K562 (cell line): ENCODE results near the gene GLRA3. TPM values are rescaled to one million over a fixed set of nuclear protein-coding genes. Genes with fewer than 3 reads are reported as not detected.
"Not testable (repeated sequence)": the region's sequence is repeated elsewhere in the genome, so short reads cannot be mapped to it uniquely, and the experiment has no call there.

Experiments
- ATAC-seq: fragments of 200-7000 bp; cut with Tn5 transposase; 3 replicates; pipeline ENCODE4 v1.9.1; 2020; ENCODE audit warnings: moderate library complexity
- BruUV-seq: library from RNA; stranded (reverse); fragments of 400-500 nt; replicated peaks from 2 replicates; lab custom pipeline; 2021; lab: Mats Ljungman, UMichigan
- CTCF ChIA-PET: fragments of 300-600 bp; formaldehyde crosslinking; extraction: SDS; loops from one replicate; lab custom pipeline; 2021; ENCODE audit warnings: low intra/inter-chr PET ratio; lab: Yijun Ruan, JAX
- POLR2A ChIA-PET: fragments of 300-600, 350-650 bp; sonication (Branson Sonifier 250); formaldehyde crosslinking; extraction: SDS; loops from one replicate; lab custom pipeline; 2021; ENCODE audit warnings: antibody characterized with exemption, inconsistent platforms; lab: Yijun Ruan, JAX
- DNase-seq, 4 experiments: peaks; one replicate each; pipeline versions ENCODE4 v3.0.0 to v3.0.0-alpha.2; 2011 to 2018; ENCODE audit warnings: low spot score in 3 of 4, mixed read lengths in 3 of 4; ENCODE audit errors: extremely low read depth in 1 of 4
- FAIRE-seq: peaks from 2 replicates; lab custom pipeline; 2011; peaks lifted over from hg19 to GRCh38; lab: Jason Lieb, UNC
- H2AFZ ChIP-seq: 2 replicates; pipeline ENCODE4 v1.6.0; 2011; ENCODE audit warnings: low read depth, low read length, control low read depth, inconsistent platforms
- H3K27ac ChIP-seq: fragments of 200-600 bp; 3 replicates; pipeline ENCODE4 v1.8.0; 2011; ENCODE audit warnings: low read depth, mild to moderate bottlenecking, control low read depth, inconsistent platforms, low read length, moderate library complexity, mixed read lengths; ENCODE audit errors: extremely low read depth
- H3K27me3 ChIP-seq, 2 experiments: fragments of 300-600 bp in 1 of 2; 2 replicates in 1 of 2; 3 replicates in 1 of 2; pipeline versions ENCODE4 v1.6.0 to v1.8.0; 2011; ENCODE audit warnings: inconsistent platforms in 2 of 2, low read length in 2 of 2, mild to moderate bottlenecking in 1 of 2, mixed read lengths in 1 of 2, moderate library complexity in 1 of 2; ENCODE audit not compliant: control insufficient read depth in 2 of 2, insufficient read depth in 2 of 2
- H3K36me3 ChIP-seq: fragments of 300-600 bp; 3 replicates; pipeline ENCODE4 v1.8.0; 2011; ENCODE audit warnings: mild to moderate bottlenecking, low read length, inconsistent platforms; ENCODE audit not compliant: control insufficient read depth, insufficient read depth
- H3K4me1 ChIP-seq, 2 experiments: fragments of 200-600 bp in 1 of 2; replicated peaks in 1 of 2; 2 replicates in 1 of 2; 3 replicates in 1 of 2; pipeline versions ENCODE4 v1.5.1 to v1.8.0; 2011; ENCODE audit warnings: inconsistent platforms in 2 of 2, low read length in 2 of 2, mild to moderate bottlenecking in 1 of 2, mixed read lengths in 1 of 2, moderate library complexity in 1 of 2; ENCODE audit not compliant: control insufficient read depth in 2 of 2, insufficient read depth in 2 of 2
- H3K4me2 ChIP-seq: 2 replicates; pipeline ENCODE4 v1.6.1; 2011; ENCODE audit warnings: low read length, control low read depth, inconsistent platforms, mixed read lengths; ENCODE audit not compliant: insufficient read depth
- H3K4me3 ChIP-seq: fragments of 200-600 bp; sonication (generic), shearing (Covaris generic); 2 replicates; pipeline ENCODE4 v1.5.1; 2016; ENCODE audit warnings: control low read depth, inconsistent platforms
- H3K79me2 ChIP-seq: fragments of 200-600 bp; 3 replicates; pipeline ENCODE4 v1.8.0; 2011; ENCODE audit warnings: low read length, inconsistent platforms; ENCODE audit not compliant: control insufficient read depth, insufficient read depth
- H3K9ac ChIP-seq, 2 experiments: 2 replicates each; pipeline versions ENCODE4 v1.6.0 to v1.6.1; 2011; ENCODE audit warnings: low read depth in 2 of 2, low read length in 2 of 2, control low read depth in 1 of 2, inconsistent platforms in 1 of 2, mild to moderate bottlenecking in 1 of 2, mixed read lengths in 1 of 2; ENCODE audit not compliant: insufficient read depth in 1 of 2
- H3K9me1 ChIP-seq: one replicate; pipeline ENCODE4 v1.6.0; 2011; ENCODE audit warnings: inconsistent platforms, mild to moderate bottlenecking, low read length, moderate library complexity; ENCODE audit not compliant: control insufficient read depth, insufficient read depth
- H3K9me3 ChIP-seq: replicated peaks from 2 replicates; pipeline ENCODE4 v1.5.1; 2011; ENCODE audit warnings: low read depth, low read length, inconsistent platforms; ENCODE audit not compliant: control insufficient read depth, insufficient read depth
- H4K20me1 ChIP-seq: replicated peaks from 2 replicates; pipeline ENCODE4 v1.6.1; 2011; ENCODE audit warnings: low read length, inconsistent platforms, mixed read lengths; ENCODE audit not compliant: control insufficient read depth, insufficient read depth
- CTBP1 ChIP-seq: fragments of 450-650 bp; IDR thresholded peaks from 2 replicates; pipeline ENCODE4 v1.6.1; 2016; ENCODE audit warnings: borderline replicate concordance
- PKNOX1 ChIP-seq: fragments of 450-650 bp; IDR thresholded peaks from 2 replicates; pipeline ENCODE4 v1.6.1; 2016
- VEZF1 ChIP-seq: fragments of 200-800 bp; sonication (Bioruptor generic); IDR thresholded peaks from 2 replicates; pipeline ENCODE4 v1.6.1; 2017; ENCODE audit warnings: missing genetic modification characterization, missing compliant biosample characterization
- WGBS: fragments of 100-300 bp; shearing (Covaris generic); methylation state at CpG from one replicate; pipeline ENCODE4 v1.1.6; 2016; ENCODE audit warnings: low coverage, mixed read lengths; ENCODE audit not compliant: insufficient coverage; ENCODE audit errors: missing lambda C conversion rate; 5-methylcytosine and 5-hydroxymethylcytosine counted together
- in situ Hi-C: fragments of 300-500 bp; cut with MboI; formaldehyde crosslinking; loops from 4 replicates; pipeline ENCODE4 v1.15.0; 2018; ENCODE audit warnings: inconsistent platforms, mixed read lengths
- intact Hi-C: fragments of 100-400 bp; cut with micrococcal nuclease; formaldehyde crosslinking; loops from 2 replicates; pipeline ENCODE4 v1.14.2; 2022
- polyA plus RNA-seq, 8 experiments: library from polyadenylated mRNA; depleted of rRNA in 4 of 8; stranded (reverse) in 5 of 8; unstranded in 3 of 8; fragments of >200 nt; fragmentation: Nextera tagmentation in 2 of 8; fragmentation: Illumina TruSeq in 1 of 8; extraction: Ambion mirVana in 2 of 8; extraction: Trizol in 1 of 8; gene quantifications; 2 replicates each; pipeline versions ENCODE4 v1.2.1 to v1.2.3, GENCODE V29; 2011 to 2014; ENCODE audit warnings: inconsistent platforms in 1 of 8, missing spikeins in 1 of 8
- total RNA-seq, 7 experiments: library from RNA; depleted of rRNA in 6 of 7; stranded (reverse); fragments of >200 nt in 6 of 7; fragmentation: Illumina TruSeq in 2 of 7; extraction: Trizol in 2 of 7; gene quantifications; 2 replicates each; pipeline versions ENCODE4 v1.2.1 to v1.2.3, GENCODE V29; 2011 to 2021; ENCODE audit warnings: low replicate concordance in 1 of 7

GLRA3 gene
- total and polyA plus RNA-seq, 9 of the 15 experiments (the other 6 are each of a cell fraction or from before 2014, with no cell fraction given), result 0.06 to 0.14 (median 0.08) TPM; not detected in 2

DNA sequence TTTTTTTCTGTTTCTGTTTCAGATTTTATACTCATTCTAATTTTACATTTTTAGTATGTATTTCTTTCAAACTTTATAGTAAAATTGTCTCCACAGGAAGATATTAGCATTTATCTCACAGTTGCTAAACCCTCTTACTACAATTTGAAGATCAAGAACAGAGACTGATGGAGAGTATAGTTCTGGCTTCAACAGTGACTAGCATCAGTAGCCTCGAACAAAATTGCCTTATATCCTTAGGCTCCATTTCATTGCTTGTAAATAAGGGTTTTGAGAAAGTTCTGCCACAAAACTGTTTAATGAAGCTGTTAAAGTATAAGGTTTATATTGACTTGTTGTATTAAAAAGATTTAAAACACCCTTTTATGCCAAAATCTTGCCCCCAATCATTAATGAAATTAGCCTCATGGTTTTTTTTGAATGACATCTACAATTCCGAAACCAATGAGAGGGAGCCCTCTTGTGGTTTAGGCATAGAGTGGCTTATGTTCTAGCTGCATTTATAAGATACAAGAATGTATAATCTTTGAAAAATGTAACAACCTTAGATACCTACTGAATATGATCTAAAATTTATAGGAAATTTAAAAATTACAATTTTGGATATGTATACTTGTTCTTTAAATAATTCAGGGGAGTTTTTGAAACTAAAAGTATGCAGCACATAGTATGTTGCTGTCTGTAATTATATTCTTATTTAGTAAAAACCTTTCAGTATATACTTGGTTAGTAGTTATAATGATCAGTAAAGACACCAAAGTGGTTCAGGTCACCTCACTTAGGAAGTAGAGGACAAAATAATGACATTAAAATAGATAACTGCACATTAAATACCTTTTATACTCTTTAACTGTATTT, 196.9 kb downstream of the GLRA3 start (continued):
- TF ChIP-seq VEZF1 (CRISPR knock-in tag) (no peak; the same call in 1 of the 2 replicates), CTBP1 (no peak), PKNOX1 (no peak)

DNA sequence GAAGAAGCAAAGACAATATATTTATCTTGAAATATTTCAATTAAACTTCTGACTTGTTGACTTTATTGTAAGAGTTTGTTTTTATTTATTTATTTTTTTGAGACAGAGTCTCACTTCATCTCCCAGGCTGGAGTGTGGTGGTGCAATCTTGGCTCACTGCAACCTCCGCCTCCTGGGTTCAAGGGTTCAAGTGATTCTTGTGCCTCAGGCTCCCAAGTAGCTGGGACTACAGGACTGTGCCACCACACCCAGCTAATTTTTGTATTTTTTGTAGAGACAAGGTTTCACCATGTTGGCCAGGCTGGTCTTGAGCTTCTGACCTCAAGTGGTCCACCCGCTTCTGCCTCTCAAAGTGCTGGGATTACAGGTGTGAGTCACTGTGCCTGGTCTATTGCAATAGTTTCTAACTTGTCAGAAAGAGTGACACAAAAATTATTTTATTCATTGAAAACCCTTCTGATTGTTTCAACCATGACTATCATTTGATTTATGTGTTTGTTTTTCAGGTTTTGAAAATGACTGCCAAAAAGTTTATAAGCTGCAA, 199.1 kb downstream of the GLRA3 start:
- intact Hi-C loops, result loop anchor here (5.0 kb wide), 1 partner anchor 108 kb away; the partner anchor contains the start of gene HPGD
- 93% methylated on average over 2 of the region's 2 CpGs for WGBS

More for the DNA sequence above, 199.1 kb downstream of the GLRA3 start:
- H3K9me3 ChIP-seq, H3K79me2 ChIP-seq, H4K20me1 ChIP-seq, BruUV-seq, H3K27ac ChIP-seq, FAIRE-seq, H3K4me1 ChIP-seq, POLR2A ChIA-PET, H2AFZ ChIP-seq, H3K4me2 ChIP-seq, H3K9me1 ChIP-seq, H3K4me3 ChIP-seq, H3K36me3 ChIP-seq, H3K9ac ChIP-seq, ATAC-seq, DNase-seq, H3K27me3 ChIP-seq: not testable (repeated sequence)
- in situ Hi-C loops, result loop anchor here (10.0 kb wide), 1 partner anchor 265 kb away; no protein-coding TSS in a partner anchor
- CTCF ChIA-PET, result interaction anchor here (3.3 kb wide), 1 partner anchor 265 kb away, joined by 27 read pairs; no protein-coding TSS in a partner anchor
